ENCODE results near the gene RABGAP1L.
"Not testable (repeated sequence)": the region's sequence is repeated elsewhere in the genome, so short reads cannot be mapped to it uniquely, and the experiment has no call there.

RABGAP1L gene

GRCh38 chr1:174703309-174703708, 544.0 kb downstream of the RABGAP1L start:
- DNase-seq (ENCODE audit: low read depth), result no peak

- no peak for DNase-seq (ENCODE audit: low read depth)
These were observed 545.0 kb downstream of the RABGAP1L start for GRCh38 chr1:174704300-174704699.

GRCh38 chr1:174710868-174711845, 551.8 kb downstream of the RABGAP1L start:
- DNase-seq (ENCODE audit: low read depth), result no peak

GRCh38 chr1:174711848-174712247, 552.5 kb downstream of the RABGAP1L start:
- DNase-seq (ENCODE audit: low read depth), result not testable (repeated sequence)

GRCh38 chr1:174712541-174712940, 553.2 kb downstream of the RABGAP1L start:
- DNase-seq (ENCODE audit: low read depth), result no peak

GRCh38 chr1:174713796-174714195, 554.5 kb downstream of the RABGAP1L start:
- no peak for DNase-seq (ENCODE audit: low read depth)

GRCh38 chr1:174719194-174719593, 559.9 kb downstream of the RABGAP1L start:
- no peak for DNase-seq (ENCODE audit: low read depth)

GRCh38 chr1:174720618-174721017, 561.3 kb downstream of the RABGAP1L start:
- no peak for DNase-seq (ENCODE audit: low read depth)

- DNase-seq (ENCODE audit: low read depth), result no peak
These were observed 561.9 kb downstream of the RABGAP1L start for GRCh38 chr1:174721246-174721645.

GRCh38 chr1:174723816-174724215, 564.5 kb downstream of the RABGAP1L start:
- no peak for DNase-seq (ENCODE audit: low read depth)

- no peak for DNase-seq (ENCODE audit: low read depth)
These were observed 564.9 kb downstream of the RABGAP1L start for GRCh38 chr1:174724219-174724618.

GRCh38 chr1:174726167-174726879, 567.0 kb downstream of the RABGAP1L start:
- no peak for DNase-seq (ENCODE audit: low read depth)

- no peak for DNase-seq (ENCODE audit: low read depth)
These were observed 567.7 kb downstream of the RABGAP1L start for GRCh38 chr1:174726880-174727585.

- no peak for DNase-seq (ENCODE audit: low read depth)
These were observed 575.0 kb downstream of the RABGAP1L start for GRCh38 chr1:174734270-174734669.

GRCh38 chr1:174736831-174737230, 577.5 kb downstream of the RABGAP1L start:
- DNase-seq (ENCODE audit: low read depth), result no peak

GRCh38 chr1:174740249-174740968, 581.1 kb downstream of the RABGAP1L start:
- no peak for DNase-seq (ENCODE audit: low read depth)

GRCh38 chr1:174742805-174743653, 583.7 kb downstream of the RABGAP1L start:
- DNase-seq (ENCODE audit: low read depth), result no peak

- no peak for DNase-seq (ENCODE audit: low read depth)
These were observed 584.6 kb downstream of the RABGAP1L start for GRCh38 chr1:174743654-174744561.

- no peak for DNase-seq (ENCODE audit: low read depth)
These were observed 585.6 kb downstream of the RABGAP1L start for GRCh38 chr1:174744886-174745285.

All from stimulated activated CD8-positive, alpha-beta memory T cell treated with anti-CD3 and anti-CD28 coated beads, Interleukin-7, amount 100 ng/mL, for 24 hours (primary cell).